ENCODE data around the gene GOLT1A.

GOLT1A gene

DNA sequence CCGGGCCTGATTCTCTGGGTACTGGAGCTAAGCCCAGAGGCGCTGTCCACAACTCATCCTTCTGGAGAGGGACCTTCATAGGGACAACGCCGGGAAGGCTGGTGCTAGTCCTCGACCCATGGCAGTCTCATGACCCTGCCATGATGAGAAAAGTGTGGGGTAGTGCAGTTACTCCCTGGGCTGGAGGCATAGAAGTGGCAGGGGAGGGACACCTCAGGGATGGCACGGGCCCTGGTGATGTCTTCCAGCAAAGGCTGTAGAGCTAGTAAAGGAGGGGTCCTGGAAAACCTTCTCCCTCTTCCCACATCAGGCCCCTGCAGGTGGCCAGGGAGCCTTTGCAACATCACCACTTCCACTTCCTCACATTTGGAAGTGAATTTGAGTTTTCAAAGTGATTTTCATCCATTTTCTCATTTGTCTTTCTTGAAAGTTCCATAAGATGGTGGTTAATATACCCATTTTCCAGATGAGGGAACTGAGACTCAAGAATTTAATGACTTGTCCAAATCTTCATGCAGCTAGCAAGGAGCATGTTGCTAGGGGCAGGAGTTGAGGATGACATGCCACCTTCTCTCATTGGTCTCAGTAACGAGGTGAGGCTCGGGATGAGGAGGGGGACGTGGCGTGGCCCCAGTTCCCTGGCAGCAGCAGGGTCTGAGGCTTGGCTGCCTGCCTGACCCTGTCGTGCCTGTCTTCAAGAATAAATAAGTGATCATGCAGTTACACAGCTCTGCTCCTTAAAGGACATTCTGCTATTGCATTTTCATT, 3.3 kb upstream of the GOLT1A start:
- no peak for DNase-seq

DNA sequence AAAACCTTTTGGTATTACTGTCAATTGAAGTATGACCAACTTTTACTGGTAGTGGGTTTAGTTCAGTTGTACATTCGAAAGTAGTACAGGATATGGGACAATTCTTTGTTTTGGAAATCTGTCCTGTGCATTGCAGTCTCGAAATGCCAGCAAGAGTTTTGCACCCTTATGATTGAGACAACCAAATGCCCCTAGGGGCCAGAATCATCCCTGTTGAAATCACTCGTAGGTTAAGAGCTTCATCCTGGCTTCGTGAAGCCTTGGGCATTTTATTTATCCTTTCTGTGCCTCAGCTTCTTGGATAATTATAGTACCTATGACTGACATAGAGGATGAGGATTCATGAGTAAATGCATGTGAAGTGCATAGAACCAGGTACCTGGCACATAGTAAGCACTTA, 2.4 kb upstream of the GOLT1A start:
- no peak for DNase-seq

DNA sequence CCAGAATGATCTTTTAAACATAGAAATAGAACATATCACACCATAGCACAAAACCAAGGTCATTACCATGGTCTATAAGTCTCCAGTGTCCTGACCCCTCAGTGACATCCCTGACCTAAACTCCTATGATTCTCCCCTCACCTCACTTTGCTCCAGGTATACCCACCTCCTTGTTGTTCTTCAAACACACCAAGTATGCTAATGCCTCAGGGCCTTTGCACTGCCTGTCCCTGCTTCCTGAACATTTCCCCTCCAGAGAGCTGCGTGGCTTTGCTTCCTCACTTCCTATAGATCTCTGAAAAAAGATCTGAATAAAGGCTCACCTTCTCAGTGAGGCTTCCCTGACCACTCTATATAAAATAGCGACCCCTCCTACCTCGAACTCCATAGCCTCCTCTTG, 1.1 kb downstream of the GOLT1A start:
- DNase-seq: no peak

DNA sequence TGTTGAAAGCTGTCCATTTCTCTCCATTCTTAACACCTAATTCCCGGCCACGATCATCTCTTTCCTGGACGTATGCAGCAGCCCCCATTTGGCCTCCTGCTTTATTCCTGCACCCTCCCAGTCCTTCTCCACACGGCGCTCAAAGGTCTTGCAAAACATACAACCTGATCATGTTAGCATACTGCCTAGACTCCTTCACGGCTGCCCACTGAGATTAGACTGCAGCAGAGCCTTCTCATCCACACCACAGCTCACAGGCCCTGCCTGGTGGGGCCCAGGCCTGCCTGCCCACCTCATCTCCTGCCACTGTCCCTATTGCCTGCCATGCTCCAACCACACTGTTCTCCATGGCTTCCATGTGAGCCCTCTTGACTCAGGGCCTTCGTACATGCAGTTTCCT, 2.7 kb downstream of the GOLT1A start:
- no peak for DNase-seq

DNA sequence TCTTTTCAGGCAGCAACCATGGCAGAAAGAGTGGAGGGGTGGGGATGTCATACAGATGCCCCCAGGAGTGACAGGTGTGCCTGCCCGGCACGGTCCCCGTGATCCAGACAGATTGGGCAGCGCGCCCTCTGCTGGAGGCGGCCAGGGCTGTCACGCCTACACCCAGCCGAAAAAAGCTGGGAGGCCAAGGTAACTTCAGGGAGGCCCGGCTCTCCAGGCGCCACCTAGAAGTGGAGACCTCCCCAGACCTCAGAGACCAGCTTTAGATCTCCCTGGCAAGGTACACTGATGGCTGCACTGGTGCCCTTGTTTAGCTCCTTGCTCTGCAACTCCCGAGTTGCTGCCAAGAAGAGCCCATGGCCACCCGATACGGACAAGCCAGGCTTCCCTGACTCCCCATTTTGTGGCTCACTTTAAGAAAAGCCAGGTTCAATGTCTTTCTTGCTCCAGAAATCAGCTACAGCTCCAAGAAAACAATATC, 6.6 kb downstream of the GOLT1A start:
- DNase-seq: peak; percentile 73

DNA sequence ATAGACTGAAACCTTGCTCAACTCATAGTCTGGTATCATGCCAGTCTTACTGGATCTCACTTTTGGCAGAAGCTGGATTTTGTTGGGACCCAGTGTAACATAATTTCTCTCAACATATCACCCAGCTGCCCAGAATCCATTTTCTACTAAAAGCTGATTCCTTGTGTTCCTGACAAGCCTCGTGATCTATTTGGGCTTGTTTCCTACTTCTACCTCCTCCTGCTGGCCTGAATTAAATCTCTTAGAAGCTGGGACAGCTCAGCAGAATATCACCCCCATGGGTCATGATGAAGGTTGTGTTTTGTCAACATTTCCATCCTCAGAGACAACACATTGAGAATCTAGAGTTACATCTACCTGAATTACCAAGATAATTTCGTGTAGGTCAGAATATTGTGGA, 7.7 kb downstream of the GOLT1A start:
- no peak for DNase-seq

DNA sequence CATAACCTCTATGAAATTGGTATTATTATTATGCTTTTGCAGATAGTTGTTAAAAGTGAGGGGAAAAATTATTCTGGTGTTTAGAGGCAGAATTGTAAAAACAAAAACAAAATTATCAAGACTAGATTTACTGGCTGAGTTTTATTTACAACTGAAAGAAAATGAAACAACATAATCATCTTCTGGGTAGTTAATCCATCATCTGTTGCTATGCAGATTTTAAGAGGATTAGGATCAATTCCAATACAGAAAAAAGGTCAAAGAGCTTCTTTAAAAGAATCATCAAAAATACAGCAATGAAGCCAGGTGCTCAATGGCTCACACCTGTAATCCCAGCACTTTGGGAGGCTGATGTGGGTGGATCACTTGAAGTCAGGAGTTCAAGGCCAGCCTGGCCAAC, 8.3 kb downstream of the GOLT1A start:
- no peak for DNase-seq

DNA sequence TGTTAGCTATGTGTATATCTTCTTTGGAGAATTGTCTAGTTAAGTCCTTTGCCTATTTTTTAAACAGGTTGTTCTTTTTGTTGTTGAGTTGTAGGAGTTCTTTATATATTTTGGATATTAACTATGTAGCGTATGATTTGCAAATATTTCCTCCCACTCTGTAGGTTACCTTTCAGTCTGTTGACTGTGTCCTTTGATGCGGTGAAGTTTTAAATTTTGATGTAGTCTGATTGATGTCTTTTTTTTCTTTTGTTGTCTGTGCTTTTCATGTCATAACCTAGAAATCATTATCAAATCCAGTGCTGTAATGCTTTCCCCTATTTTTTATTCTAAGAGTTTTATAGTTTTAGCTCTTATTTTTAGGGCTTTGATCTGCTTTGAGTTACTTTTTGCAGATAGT, 8.8 kb downstream of the GOLT1A start:
- no peak for DNase-seq

DNA sequence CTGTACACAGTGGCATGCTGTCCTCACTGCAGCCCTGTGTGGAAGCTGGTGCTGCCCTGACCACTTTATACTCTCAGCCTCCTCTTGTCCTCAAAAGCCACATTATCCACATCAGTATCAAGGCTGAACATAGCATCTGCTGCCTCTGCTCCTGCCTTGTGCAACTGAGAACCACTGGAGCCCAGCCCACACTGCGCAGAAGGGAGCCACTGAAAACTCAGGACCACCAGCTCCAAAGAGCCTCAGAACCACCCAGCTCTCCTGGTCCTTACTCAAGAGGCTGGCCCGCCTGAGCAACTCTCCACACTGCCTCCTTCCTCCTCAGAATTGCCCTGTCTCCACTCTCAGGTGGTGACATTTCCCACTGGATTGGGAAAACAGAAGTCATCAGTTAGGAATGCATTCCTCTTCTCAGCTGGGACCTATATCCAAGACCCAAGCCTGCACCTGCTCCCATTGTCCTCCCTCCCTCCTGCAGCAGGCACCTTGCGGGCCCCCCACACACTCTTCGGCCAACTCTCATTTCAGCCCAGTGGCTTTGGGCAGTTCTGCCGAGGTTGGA, 10.5 kb downstream of the GOLT1A start:
- no peak for DNase-seq

DNA sequence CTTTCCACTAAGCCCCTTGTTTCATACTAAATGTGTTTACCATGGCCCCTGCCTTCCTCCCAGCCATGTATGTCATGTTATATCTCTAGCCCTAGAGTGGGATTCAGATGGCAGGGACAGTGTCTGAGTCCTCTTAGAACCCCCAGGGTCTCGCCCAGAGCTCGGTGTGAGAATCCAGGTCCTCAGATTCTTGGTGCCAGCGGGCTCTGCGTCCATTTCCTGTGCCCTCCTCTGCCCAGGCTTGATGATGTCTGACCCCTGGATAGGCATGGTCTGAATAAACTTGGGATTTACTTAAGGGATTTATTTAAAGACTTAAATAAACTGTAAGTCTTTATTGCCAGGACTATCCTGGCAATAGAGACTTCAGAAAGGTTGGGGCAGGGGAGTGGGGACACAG, 11.3 kb downstream of the GOLT1A start:
- no peak for DNase-seq

DNA sequence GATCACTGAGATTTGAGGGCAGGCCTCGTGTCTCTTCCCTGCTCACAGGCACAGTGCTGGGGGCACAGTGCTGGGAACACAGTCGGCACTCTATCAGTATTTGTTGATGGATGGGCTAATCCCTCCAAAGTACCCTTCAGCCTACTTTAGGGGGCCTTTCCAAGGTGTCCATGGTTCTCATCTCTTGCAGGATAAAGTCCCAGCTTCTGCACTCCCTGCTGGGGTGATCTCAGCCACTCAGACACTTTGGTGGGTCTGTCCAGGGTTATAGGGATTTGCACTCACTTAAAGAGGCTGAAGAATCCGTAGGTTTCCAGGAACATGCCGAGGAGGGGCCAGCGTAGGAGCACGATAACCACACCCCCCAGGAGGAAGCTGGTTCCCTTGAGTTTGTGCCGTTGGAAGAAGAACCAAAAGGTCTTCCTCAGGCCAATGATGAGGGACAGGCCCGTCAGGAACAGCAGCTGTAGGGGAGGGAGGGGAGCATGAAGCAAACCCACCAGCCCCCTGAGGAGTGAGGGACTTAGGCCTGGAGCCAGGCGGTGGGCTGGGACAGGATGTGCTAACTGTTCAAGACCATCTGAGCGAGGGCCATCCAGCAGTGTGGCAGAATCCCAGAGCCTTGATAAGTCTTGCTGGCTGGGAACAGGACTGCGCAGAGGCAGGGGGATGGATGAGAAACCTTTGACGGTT, 12.3 kb downstream of the GOLT1A start:
- no peak for DNase-seq

DNA sequence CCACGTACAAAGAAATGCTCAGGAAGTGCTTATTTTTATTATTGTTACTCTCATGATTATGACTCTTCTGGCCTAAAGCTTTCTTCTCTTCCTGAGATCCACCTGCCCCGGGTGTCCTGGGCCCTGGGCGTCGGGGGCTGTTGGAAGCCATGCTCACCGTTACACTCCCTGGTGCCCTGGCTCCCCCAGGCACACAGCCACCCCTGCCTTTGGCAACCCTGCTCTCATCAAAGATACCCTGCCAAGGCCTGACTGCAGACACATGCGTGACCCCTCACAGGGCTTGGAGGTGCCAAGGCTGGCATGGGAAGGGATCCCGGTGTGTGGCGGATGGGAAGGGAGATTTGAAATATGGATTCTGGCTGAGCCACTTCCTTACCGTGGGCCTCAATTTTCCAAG, 14.2 kb downstream of the GOLT1A start:
- DNase-seq: no peak

DNA sequence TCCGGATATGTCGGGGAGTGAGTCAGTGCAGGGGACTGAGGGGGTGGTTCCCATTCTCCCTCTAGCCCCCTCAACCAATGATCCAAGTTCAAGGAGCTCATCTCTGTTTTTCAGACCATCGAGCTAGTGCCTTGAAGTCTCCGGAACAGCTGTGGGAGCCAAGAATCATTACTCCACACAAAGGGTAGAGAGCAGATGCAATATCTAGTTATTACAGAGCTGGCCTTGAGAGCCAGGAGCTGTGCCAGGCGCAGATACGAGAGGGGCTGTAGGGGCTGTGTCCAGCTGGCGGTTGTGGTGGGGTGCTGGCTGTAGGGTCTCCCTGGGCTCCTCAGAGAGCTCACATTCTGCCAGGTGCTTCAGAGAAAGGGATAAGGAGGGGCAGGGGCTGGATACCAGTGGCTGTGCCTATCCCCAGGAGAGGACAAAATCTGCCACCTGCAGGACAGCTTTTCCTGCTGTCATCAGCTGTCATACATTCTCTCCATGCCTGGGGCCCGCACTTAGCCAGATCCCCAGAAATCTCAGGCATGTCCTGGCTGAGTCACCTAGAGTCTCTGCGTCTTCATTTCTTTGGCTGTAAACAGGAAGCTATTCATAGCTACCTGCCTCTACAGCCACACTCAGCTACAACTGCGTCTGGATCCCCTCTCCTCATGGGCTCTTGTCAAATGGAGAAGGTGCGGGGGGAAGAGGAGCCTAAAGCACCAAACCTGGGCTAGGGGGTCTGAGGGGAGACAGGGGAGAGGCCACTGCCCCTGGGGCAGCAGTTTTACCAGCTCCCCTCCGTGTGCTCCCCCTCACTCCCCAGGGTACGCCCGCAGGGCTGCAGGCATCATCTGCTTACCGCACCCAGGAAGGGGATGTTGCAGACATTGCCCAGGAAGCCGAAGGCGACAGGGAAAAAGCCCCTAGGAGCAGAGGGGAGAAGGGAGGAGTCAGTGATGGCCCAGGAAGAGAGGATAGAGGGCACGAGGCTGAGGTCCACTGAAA, 15.1 kb downstream of the GOLT1A start:
- DNase-seq: no peak

DNA sequence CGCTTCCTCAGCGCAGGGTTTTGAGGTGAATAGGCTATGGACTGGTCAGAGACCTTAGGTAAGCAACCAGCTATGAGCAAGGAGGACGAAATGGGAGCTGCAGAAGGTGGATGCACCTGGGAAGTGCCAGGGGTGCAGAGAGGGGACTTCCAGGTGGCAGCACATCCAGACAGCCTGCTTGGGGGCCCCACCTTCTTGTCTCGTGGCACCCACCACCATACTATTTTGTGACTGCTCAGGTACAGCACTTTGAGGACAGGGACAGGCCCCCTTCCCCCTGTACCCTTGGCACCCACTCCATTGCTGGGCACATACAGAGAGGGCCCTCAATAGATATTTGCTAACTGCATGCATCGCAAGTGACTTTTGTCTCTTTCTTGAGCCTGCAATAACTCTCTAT, 16.7 kb downstream of the GOLT1A start:
- DNase-seq: no peak

DNA sequence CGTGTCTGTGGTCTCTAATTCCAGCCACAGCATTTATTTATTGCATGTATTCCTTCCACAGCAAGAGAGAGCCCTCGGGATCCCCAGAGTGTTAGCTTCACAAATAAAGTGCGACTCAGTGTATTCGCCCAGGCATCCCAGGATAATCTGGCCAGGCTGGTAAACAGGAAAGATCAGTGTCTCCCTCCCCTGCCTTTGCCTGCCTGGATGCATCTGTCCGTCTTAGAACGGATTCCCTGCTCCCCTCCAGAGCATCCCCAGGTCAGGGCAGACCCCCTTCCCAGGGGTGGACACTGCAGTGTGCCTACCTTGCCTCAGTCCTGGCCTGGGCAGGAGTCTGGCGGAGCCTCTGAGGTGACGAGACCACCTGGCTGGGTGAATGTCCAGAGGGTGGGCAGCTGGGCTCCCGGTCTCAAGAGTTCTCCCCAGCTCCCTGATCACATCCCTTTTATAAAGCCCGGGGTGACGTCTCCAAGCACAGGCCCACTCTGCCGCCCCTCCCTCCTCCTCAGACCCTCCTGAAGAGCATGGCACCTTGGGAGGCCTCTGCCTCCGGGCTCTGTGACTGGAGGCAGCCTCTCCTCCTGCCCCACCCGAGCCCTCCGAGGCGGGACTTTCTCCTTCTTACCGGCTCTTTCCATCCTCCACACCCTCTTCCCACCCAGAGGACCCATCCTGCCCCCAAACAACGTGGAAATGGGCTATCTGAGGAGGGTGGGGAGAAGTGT, 17.6 kb downstream of the GOLT1A start, which contains the start of gene KISS1:
Gene KISS1, minus strand, starts transcription at position 424 of the 728 bp plus-strand sequence. CDS start 3,615 bp downstream, outside the sequence.
- no peak for DNase-seq

DNA sequence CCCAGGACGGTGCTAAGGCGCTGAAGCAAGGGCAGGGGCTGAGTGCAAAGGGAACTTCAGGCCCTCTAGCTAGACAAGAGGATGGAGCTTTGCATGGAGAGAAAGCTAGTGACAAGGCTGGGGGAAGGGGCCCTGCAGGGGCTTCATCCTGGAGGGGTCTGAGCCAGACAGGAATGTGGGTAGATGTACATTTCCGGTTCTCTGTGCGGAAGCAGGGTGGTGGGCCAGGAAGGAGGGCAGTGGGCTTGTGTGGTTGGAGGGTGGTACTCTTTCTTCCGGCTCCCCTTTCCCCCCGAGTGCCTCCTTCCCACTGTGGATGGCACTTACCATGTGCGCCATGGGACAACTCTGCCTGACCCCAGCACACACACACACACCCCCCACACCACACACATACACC, 19.0 kb downstream of the GOLT1A start:
- no peak for DNase-seq

DNA sequence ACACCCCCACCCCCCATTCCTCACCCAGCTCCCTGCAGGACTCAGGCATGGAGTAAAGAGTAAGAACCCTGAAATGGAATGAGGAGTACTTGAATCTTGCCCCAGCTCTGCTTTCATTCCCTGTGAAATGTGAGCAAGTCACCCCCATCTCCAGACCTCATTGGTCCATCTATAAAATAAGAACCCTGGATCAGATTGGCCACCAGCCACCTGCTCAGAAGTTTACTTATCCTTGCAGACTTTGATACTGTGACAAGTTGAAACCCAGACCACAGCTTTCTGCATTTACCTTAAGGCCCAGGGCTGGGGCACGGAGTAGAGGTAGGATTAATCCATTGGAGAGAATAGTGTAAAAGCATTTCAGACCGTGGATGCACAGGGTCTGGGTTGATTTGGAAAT, 19.7 kb downstream of the GOLT1A start:
- no peak for DNase-seq

DNA sequence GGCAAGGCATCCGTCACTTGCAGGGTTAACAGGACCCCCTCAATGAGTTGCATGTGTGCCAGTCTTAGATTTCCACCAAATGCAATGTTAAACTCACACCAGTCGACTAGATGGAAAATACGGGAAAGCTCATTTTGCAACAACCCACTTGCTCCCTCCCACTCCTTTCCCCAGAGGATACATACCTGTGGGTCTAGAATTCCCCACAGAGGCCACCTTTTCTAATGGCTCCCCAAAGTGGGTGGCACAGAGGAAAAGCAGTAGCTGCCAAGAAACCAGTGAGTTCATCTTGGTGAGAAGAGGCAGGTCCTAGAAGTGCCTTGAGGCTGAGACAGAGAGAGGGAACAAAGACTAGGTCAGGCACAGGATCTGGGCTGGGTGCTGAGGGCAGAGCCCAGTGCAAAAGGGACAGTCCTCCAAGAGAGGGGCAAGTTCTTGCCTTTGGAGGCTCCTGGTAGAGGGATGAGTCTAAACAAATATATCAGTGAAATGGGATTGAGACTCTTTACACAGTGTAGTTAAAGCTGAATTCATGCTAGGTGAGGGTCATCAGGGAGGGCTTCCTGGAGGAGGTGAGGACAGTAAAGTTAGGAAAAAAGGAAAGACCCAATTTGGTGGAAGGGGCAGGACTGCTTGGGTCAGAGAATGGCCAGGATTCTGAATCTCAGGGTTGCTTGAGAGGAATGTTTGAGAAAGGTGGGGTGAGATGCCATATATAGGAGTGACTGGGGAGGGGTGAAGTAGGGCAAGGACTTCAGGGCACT, 21.0 kb downstream of the GOLT1A start:
- DNase-seq: no peak

DNA sequence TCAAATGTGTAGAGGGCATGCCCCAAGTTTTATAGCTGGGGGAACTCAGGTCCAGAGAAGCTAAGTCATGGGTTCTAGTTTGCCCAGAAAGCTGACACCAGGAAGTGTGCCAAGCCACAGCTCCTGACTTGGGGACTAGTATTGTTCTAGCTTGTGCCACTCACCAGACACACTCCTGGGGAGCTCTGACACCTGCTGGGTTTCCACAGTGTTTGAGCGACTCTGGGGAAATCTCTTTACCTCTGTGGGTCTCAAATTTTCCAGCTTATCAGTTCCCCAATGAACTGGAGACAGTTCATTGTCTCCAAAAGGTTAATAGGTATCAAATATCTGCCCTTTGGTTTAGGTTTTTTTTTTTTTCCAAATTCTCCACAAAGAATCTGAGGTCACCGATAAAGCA, 21.7 kb downstream of the GOLT1A start:
- no peak for DNase-seq

DNA sequence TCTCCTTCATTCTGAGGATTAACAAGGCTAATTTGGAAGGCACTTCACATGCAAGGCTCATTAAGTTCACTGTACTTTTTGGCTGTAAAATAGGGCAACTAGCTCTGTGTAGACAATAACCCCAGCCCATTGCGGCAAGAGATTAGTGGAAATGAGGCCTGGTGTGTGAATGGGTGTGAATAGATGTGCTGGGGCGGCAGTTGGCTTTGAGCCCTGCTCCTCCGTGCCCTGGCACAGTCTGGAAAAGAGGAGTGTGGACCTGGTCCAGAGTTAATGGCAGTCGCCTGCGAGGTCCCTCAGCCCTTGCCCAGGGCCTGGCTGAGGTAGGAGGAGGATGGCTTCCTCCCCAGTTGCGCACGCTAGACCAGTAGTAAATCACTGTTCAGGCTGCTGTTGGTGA, 22.3 kb downstream of the GOLT1A start:
- DNase-seq: no peak
